Measurements from ENCODE around the gene LZTR1.
A peak's percentile ranks its signal among the peaks of the same experiment; 100 is the strongest.

LZTR1 gene

DNA sequence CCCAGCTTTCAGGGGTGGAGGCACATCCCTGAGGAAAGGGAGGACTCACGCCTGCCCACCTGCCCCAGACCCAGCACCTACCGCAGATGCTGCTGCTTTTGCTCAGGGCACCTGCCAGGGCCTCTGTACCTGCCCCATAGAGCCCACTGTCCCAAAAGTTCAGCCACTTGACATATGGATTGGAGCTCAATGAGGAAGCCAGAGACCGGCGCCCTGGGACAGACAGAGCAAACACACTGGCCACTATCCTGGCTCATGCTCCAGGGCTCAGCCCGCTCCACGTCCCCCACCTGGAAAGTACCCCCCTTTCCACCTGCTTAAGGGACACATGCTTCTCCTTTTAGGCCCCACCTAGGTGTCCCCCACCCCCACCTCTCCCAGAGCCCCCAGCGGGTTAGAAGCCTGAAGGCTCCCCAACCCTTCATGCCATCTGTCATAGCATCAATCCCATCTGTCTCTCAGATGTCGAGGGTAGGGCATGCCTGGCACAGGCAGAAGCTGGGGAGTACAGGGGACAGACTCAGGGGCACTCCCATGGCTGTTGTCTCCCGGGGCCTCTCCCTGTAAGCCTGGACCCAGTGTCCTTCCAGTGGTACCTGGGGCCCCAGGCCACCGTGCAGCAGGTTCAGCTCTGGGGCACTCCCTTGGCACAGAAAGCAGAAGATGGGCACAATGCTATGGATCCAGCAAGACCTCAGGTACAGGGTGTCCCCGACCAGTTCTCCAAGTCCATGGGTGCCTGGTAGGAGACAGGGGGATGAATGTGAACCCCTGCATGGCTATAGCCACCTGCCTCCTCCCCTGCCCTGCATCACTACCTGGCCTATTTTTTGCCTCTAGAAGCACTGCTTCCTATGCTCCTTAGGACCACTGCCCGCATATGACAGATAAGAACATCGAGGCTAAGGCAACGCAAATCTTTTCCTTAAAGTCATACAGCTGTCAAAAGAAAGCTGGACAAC is 30.6 kb downstream of the LZTR1 start:
- no peak for DNase-seq

DNA sequence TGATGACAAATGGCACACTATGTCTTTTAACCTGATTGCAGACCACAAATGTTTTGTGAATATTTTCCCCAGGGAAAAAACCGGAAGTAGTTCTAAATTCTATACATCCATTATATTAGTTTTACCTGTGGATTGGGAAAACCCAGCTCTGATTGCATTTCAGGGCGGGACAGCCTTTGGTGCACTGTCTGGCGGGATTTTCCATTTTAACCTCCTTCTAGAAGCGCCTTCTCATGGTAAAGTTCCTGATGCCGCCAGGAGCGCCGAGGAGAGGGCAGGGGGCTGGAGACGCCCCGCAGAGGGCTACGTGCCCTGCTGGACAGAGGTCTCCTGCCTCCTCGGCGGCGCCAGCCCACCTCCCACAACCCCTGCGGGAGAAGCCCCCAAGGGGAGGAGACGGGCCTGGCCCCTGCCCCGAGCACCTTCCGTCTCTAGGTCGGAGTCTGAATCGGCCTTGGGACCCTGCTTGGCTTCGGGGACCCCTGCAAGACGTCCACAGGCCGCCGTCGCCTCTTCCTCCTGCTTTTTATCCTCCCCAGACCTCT is 31.6 kb downstream of the LZTR1 start:
- no peak for DNase-seq

DNA sequence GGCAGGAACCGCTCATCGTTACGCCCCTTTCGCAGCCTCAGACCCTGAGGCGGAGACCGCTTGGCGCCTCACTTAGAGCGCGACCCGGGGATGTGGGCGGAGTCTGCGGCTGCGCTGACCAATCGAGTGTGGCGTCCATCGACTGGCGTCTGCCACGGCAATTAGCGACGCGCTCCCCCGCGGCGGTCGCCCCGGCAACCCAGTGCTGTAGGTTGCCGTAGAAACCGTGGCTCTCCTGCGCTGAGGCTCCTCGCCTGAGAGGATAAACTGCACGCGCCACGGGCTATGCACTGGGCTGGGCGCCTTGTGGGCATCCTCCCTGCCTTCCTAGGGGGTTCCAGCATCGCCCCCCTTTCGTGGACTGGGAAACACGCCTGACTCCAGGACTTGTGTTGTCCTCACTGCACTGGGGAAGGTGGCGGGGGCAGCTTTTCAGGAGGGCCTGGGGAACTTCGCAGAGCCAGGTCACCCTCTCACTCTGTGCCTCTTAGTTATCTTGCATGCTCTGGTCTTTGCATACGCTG is 32.2 kb downstream of the LZTR1 start:
- DNase-seq = peak; percentile 21 to 96 (median 83)

DNA sequence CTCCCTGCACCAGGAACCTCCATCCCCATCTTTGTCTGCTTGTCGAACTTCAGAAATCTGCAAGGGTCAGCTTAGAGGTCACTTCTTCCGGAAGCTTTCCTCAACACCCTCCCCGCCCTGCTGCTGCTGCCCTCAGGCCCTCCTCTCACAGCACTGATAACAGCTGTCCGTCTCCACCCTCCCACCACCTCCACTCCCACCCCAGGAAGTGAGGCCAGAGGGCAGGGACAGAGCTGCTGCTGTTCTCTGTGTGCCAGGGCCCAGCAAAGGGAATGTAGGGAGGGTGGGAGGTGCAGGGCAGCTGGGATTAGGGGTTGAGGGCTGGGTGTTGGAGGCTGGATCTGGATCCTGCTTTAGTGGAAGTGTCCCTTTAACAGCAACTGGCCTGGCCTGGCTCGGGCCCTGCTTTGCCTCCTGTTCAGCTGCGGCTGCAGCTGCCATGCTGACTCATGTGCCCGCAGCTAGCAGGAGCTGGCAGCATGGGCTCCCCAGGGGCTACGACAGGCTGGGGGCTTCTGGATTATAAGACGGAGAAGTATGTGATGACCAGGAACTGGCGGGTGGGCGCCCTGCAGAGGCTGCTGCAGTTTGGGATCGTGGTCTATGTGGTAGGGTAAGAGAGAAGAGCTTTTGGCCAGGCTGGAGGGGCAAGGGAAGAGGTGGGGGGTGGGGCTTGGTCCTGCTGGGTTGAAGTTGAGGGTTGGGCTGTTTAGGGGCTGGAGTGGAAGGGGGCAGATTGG is 32.8 kb downstream of the LZTR1 start, which contains the start of gene P2RX6:
Gene P2RX6, plus strand, starts transcription at position 440 of the 740 bp plus-strand sequence. Its CDS starts 10 bp downstream, at position 450.
- DNase-seq = peak in 17 of 58 donors; percentile 10 to 63 (median 31)

DNA sequence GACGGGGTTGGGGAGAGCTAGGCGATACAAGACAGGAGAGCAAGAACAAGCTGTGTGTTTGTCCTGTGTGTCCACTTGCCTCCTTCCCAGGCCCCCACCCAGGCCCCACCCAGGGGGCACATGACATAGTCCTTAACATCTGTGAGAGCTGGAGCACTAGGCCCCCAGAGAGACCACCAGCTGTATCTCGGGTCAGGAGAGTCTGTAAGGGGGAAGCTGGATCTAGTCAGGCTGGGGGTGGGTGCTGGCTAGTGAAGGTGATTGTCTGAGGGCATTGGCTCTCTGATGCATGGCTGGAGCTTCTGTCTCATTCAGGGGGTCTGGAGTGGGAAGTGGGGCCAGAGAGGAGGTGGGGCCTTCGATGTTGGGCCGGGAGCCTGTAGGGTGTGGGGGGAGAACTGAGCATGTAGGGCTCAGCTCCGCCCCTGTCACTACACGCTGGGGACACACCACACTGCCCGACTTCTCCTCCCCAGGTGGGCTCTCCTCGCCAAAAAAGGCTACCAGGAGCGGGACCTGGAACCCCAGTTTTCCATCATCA is 33.4 kb downstream of the LZTR1 start:
- DNase-seq = no peak

DNA sequence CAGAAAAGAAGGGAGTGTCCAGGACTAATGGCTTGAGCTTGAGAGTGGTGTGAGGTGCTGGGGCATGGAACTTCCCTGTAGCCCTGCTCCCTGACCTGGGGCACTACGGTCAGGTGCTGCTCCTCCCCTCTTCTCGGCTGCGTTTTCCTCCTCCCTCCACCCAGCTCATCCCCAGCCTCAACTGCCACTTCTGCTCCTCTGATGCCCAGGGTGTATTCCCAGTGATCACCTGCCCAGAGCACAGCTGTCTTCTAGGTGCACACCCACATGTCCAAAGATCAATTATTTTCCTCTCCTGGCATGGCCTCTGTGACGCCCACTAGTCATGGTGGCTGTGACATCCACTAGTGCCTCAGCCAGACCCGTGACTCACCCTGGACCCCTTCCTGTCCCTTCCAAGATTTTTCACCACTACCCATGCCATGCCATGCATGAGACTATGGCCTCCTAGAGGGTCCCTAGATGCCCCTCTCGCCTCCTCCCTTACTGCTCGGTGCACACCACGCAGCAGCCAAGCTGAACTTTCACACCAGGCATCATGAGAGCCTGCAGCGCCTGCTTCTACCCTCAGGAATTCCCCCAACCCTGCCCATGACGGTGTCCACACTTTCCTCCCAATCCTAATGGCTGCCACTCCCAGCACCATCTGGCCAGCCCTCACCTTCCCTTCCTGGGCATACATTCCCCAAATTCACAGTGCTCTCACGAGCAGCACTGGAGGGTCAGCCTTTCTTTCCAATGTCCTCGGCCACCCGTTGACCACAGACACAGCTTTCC is 34.7 kb downstream of the LZTR1 start:
- no peak for DNase-seq

DNA sequence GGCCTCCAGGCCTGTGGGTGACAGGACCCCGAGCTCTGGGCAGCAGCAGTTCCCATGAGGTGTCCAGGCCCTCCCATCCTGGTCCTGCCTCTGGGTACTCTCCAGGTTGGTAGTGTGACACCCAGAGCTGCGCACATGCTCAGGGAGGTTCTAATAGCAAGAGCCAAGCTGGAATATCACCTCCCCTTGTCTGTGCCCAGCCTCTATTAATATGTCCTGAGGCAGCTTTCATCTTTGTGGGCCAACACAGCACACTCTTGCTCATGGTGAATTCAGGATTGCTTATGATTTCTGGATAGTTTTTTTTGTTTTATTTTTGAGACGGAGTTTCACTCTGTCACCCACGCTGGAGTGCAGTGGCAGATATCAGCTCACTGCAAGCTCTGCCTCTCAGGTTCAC is 36.2 kb downstream of the LZTR1 start:
- DNase-seq = no peak

DNA sequence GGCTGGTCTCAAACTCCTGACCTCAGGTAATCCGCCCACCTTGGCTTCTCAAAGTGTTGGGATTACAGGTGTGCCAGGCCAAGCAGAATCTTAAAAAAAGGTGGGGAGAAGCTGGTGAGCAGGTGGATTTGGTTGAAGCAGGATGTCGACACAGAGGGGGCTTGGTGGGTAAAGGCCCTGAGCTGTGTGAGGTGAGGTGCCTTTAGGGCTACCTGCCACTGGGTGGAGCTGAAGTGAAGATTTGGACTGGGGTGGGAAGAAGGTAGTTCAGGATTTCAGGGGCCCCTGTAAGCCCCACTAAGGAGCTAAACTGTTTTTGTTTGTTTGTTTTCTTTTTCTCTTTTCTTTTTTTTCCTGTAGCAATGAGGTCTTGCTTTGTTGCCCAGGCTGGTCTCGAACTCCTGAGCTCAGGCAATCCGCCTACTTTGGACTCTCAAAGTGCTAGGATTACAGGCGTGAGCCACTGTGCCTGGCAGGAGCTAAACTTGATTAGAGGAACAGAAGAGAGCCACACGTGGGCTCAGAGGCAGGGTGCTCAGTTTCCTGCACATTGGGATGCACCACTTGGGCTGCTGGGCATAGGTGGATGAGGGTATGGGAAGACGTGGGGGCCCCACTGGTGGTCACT is 38.8 kb downstream of the LZTR1 start:
- DNase-seq = no peak

DNA sequence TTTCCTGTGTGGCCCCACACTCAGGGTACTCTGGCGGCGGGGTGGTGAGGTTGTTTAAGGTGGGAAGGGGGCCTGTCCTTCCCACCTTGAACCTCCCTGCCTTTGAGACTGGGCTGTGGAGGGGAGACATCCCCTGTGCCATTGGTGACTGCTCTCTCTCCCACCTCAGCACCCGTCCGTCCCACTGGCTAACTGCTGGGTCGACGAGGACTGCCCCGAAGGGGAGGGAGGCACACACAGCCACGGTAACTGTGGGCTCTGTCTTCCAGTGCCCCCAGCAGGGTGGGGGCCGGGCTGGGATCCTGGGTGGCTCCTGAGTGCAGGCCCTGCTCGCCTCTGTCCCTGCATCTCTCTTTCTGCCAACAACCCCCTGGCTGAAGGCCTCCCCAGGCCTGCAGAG is 40.4 kb downstream of the LZTR1 start:
- no peak for DNase-seq

DNA sequence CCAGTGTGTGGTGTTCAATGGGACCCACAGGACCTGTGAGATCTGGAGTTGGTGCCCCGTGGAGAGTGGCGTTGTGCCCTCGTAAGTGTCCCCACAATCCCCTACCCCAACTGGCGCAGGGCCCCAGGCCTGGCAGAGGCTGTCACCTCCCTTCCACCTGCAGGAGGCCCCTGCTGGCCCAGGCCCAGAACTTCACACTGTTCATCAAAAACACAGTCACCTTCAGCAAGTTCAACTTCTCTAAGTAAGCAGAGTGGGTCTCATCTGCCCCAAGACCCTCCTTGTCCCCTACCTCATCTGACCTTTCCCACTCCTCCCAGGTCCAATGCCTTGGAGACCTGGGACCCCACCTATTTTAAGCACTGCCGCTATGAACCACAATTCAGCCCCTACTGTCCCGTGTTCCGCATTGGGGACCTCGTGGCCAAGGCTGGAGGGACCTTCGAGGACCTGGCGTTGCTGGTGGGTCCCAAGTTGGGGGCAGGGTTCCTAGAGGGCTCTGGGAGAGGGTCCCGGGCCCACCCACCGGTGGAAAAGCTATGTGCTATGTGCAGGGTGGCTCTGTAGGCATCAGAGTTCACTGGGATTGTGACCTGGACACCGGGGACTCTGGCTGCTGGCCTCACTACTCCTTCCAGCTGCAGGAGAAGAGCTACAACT is 41.0 kb downstream of the LZTR1 start:
- DNase-seq = no peak

DNA sequence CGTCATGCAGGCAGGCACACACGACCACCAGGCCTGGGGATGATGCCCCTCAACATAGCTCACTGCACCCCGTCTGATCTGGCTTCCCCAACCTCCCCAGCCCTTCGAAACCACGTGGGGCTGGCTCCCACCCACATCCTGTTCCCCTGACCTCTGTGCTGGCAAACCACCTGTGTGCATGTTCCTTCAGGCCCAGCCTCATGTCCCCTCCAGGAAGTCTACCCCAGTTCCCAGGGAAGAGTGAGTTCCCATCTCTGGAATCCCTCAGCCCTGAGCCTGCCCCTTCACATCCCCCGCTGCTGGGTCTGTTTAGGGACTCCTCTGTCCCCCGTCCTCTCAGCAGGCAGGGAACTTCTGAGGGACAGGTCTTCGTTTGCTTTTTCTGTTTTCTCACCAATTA is 43.2 kb downstream of the LZTR1 start:
- DNase-seq = no peak

DNA sequence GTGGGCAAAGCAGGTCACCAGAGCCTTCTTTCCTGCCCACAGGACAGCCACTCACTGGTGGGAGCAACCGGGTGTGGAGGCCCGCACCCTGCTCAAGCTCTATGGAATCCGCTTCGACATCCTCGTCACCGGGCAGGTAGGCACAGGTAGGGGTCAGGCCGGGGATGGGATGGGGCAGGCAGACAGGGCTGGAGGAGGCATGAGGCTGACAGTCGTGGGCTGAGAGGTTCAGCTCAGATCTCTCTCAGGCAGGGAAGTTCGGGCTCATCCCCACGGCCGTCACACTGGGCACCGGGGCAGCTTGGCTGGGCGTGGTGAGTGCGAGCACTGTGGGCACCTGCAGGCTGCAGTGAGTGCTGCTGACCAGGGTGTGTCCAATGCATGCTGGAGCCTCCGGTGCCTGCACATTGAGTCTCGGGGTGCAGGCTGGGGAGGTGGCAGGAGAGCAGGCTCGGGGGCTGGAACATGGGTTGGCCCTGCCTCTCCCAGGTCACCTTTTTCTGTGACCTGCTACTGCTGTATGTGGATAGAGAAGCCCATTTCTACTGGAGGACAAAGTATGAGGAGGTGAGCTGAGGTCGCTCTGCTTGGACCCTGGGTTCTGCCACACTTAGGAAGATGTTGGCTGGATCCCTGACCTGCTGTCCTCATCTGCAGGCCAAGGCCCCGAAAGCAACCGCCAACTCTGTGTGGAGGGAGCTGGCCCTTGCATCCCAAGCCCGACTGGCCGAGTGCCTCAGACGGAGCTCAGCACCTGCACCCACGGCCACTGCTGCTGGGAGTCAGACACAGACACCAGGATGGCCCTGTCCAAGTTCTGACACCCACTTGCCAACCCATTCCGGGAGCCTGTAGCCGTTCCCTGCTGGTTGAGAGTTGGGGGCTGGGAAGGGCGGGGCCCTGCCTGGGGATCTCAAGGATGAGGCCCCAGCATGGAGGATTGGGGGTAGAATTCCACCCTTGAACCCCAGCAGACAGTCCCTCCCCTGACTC is 44.0 kb downstream of the LZTR1 start:
- DNase-seq = no peak

DNA sequence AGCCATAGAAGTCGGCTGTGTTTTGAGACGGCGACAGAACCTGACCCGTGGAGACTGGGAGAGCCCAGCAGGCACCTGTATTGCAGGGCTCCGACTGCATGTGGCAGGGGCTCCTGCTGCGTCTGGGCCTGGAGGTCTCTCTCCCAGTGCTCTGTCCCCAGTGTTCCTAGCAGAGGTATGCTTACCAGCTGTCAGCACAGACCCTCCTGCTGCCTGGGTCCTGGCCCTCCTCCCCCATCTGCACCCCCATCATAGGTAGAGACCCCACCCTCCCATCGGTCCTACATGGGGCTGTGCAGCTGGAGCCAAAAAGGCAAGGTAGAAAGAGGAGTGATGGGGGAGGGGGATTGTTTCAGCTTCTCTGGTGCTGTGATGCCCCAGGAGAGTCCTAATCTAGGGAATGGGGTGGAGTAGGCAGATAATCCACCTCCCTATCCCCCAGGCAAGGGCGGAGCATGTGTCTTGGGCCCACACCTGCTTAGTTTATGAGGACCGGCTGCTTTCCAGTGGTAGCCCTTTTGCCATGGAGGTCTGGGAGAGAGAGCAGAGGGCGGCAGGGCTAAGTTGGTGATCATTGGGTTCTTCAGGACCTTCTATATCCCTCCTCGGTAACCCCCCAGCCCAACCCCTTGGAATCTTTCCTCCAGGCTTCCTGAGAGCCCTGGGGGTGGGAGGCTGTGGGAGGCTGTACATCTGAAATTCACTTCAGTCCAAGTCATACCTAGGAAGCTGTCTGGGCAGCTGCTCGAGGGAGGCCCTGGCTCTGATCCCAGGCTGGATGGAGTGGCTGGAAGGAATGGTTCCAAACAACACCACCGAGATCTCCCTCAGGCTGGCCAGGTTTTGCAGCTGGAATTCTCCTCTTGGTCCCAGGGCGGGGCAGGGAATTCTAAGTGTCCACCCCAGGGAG is 44.9 kb downstream of the LZTR1 start:
- peak in 7 of 58 donors; percentile 17 to 40 (median 34) for DNase-seq

DNA sequence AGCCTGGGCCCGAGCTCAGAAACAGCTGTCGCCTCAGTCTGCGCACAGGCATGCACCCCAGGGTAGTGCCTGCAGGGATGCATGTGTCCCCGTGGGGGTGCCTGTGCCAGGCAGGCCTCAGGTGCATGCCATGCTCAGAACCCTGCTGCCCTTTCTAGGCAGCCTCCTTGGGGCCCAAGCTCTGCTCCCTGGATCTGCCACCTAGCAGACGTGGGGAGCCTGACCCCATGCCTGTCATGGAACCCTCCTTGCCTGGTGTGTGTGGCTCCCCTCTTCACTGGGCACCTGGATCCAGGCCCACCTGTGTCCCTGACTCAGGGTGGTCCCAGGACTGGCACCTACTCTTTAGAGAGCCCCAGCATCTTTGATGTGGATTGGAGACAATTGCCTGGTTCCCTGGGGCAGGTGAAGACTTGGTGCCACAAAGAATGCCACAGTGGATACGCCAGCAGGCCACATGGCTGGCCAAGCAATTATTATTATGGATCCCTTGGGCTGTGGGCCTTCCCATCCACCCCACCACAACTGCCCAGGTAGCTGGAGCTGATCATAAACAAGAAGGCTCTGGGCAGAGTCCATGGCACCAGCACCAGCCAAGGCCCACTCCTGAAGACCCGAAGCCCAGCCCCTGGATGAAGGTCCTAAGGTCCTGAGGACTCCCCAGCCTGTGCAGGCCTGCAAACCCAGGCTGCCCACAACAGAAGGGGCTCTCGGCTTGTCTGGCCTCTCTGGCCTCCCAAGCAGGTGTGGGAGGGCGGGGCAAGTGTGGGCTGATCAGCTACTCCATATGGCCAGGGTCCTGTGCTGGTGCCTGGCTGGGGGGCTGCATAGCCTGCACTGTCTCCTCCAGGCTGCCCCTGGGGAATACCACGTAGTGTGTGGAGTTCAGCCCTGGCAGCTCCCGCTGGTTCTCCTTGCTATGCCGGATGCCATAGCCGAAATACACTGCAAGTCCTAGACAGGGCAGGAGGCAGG is 46.5 kb downstream of the LZTR1 start:
- no peak for DNase-seq

DNA sequence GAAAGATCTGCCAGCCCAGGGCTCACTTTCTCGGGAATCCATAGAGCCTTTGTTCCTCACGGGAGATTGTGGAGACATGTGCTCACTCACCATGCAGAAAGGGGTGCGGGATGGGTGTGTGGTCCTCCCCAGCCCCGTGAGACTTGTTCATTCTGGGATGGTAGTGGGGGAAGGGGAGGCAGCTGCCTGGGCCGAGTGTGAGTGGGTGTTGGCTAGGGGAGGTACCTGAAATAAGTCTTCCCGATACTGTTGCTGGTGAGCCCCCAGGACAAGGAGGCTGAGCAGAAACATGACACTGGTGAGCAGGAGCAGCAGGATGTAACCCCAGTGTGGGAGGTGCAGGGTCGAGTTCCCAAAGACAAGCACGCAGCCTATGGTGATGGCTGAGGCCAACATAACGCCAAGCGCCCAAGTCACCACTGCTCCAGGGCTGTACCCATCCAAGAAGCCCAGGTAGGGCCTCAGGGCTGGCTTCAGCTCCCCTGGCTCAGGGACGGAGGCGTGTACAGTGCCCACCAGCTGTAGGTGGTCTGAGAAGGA is 47.5 kb downstream of the LZTR1 start:
- DNase-seq = no peak

DNA sequence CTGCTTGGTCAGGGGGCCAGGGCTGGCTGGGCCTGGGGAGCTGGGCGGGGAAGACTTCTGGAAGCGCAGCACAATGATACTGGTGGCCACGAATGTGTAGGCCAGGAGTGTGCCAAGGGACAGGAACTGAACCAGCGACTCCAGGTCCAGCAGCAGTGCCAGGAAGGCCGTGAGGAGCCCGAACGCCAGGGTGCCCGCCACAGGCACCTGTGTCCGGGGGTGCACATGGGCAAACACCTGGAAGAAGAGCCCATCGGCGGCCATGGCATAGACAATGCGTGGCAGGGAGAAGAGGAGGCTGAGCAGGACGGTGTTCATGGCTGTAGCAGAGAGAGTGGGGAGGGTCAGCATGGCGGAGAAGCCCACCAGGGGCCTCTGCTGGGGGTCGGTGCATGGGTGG is 47.9 kb downstream of the LZTR1 start:
- DNase-seq = no peak
